Measurements from ENCODE around the gene USP7. TPM values are rescaled to one million over a fixed set of nuclear protein-coding genes. Genes with fewer than 3 reads are reported as not detected.

The USP7 gene
- polyA plus RNA-seq, 2 of the 4 experiments (the other 2 are of a cell fraction): 39.6 to 65.9 TPM

DNA sequence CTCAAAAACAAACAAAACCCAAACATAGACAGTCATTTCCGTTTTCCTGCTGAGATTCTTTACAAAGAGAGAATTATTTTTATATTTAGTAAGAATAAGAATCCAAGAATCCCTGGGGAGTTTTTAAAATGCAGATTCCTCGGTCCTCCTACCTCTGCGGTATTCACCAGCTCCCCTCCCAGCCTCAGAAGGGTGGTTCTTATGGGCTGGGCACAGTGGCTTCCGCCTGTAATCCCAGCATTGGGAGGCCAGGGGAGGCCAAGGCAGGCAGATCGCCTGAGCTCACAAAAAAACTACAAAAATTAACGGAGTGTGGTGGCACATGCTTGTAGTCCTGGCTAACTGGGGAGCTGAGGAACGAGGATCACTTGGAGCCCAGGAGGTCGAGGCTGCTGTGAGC lies 26.7 kb upstream of the USP7 start:
- Histone ChIP-seq H3K27ac (no peak overlapping the region), H3K4me1 (peaks cover 29% of the 10 kb centered on the region), H3K4me2 (no peak overlapping the region), H3K9me3 (no peaks in the 10 kb centered on the region), H3K4me3 (no peak overlapping the region)
- TF ChIP-seq POLR2AphosphoS2 (conservative IDR thresholded peaks at IDR 0.05; ENCODE audit: low read length) (no peak), RFX5 (IDR thresholded peaks at IDR 0.05) (no peak), BCL3 (IDR thresholded peaks at IDR 0.05) (no peak), CBX8 (IDR thresholded peaks at IDR 0.05) (no peak), EHMT2 (IDR thresholded peaks at IDR 0.05; ENCODE audit: low read depth) (no peak), ZSCAN20 (CRISPR knock-in tag; IDR thresholded peaks at IDR 0.05) (no peak)
- POLR2A ChIA-PET: no interaction called here
- FAIRE-seq (no peak), DNase-seq (ENCODE audit: low read depth in 1 of 2, low spot score in 1 of 2) (no peak), ATAC-seq (no peak)
- 79% methylated on average over 8 of the region's 8 CpGs for WGBS (ENCODE audit: missing lambda C conversion rate)
- CTCF ChIA-PET: interaction anchor here (0.8 to 4.1 kb wide), 2 partner anchors 18 to 27 kb away, joined by 3 to 20 read pairs; no protein-coding TSS in a partner anchor

GRCh38 chr16:8989099-8989878 lies 25.6 kb upstream of the USP7 start:
- Histone ChIP-seq H3K4me2 (peak overlapping the region; percentile 8; the same call in 1 of the 3 replicates), H3K4me3 (no peak overlapping the region), H3K9me3 (no peaks in the 10 kb centered on the region), H3K4me1 (peaks cover 29% of the 10 kb centered on the region), H3K27ac (peak overlapping the region in 1 of 2 experiments; percentile 56; a peak in 2 of 6 replicates)
- DNase-seq (ENCODE audit: low read depth in 1 of 2, low spot score in 1 of 2) (no peak), ATAC-seq (peak in 1 of 2 experiments; percentile 16; a peak in 2 of 6 replicates), FAIRE-seq (no peak)
- ChIA-PET POLR2A (interaction anchor here (0.5 kb wide), 1 partner anchor 104 kb away, joined by 4 read pairs; no protein-coding TSS in a partner anchor), CTCF (interaction anchor here (4.1 kb wide), 1 partner anchor 19 kb away, joined by 20 read pairs; no protein-coding TSS in a partner anchor)
- 67% methylated on average over 16 of the region's 16 CpGs for WGBS (ENCODE audit: missing lambda C conversion rate)
- no peak for TF ChIP-seq MYC (IDR thresholded peaks at IDR 0.05; ENCODE audit: borderline replicate concordance, low read length)

DNA sequence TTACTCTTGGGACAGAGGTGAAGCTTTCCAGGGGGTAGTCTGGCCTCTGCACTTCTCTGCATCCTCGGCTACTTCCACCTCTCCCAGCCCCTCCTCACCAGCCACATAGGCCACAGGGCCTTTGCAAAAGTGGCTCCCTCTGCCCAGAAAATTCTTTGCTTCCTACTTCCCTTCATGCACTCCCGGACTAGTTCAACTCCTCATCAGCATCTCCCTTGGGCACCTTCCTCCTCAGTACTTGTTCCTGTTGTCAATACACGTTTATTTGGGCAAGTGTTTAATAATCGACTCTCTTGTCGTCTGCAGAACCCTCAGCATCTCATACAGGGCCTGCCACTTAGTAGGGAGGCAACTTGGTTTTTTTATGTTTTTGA lies 23.1 kb upstream of the USP7 start:
- POLR2A ChIA-PET: no interaction called here
- no peak for DNase-seq (ENCODE audit: low read depth in 1 of 2, low spot score in 1 of 2)
- Histone ChIP-seq H3K4me2 (peak overlapping the region; percentile 51), H3K4me3 (no peak overlapping the region), H3K27ac (peak overlapping the region; percentile 20 to 47; a peak in 4 of 6 replicates), H3K9me3 (no peaks in the 10 kb centered on the region), H3K4me1 (peaks cover 28% of the 10 kb centered on the region)
- no peak for ATAC-seq
- CTCF ChIA-PET: interaction anchor here (1.3 to 4.1 kb wide), 3 partner anchors 10 to 22 kb away, joined by 4 to 20 read pairs (median 4); no protein-coding TSS in a partner anchor
- FAIRE-seq: no peak
- TF ChIP-seq ESRRA (IDR thresholded peaks at IDR 0.05; ENCODE audit: borderline replicate concordance, low read length) (no peak), EP300 (IDR thresholded peaks at IDR 0.05) (no peak), RARB (CRISPR knock-in tag; IDR thresholded peaks at IDR 0.05) (no peak), HOXB13 (CRISPR knock-in tag; IDR thresholded peaks at IDR 0.05; ENCODE audit: low read depth) (no peak), ZFP36 (IDR thresholded peaks at IDR 0.05; ENCODE audit: borderline replicate concordance, partially characterized antibody) (no peak), CTCF (IDR thresholded peaks at IDR 0.05) (no peak), TFCP2L1 (CRISPR knock-in tag; IDR thresholded peaks at IDR 0.05) (no peak), HEYL (CRISPR knock-in tag; IDR thresholded peaks at IDR 0.05) (no peak), CHD4 (IDR thresholded peaks at IDR 0.05; ENCODE audit: borderline replicate concordance) (no peak), ZSCAN20 (CRISPR knock-in tag; IDR thresholded peaks at IDR 0.05) (no peak), GATA3 (IDR thresholded peaks at IDR 0.05; ENCODE audit: borderline replicate concordance) (no peak), FOSL2 (IDR thresholded peaks at IDR 0.05) (no peak), FOSL2 (CRISPR knock-in tag; IDR thresholded peaks at IDR 0.05) (no peak), POLR2AphosphoS2 (conservative IDR thresholded peaks at IDR 0.05; ENCODE audit: low read length) (no peak), EHF (CRISPR knock-in tag; IDR thresholded peaks at IDR 0.05) (no peak), CHD2 (IDR thresholded peaks at IDR 0.05; ENCODE audit: low read length, partially characterized antibody) (no peak), BCL3 (IDR thresholded peaks at IDR 0.05) (no peak), FOXS1 (CRISPR knock-in tag; IDR thresholded peaks at IDR 0.05) (no peak), NPAS2 (CRISPR knock-in tag; IDR thresholded peaks at IDR 0.05; ENCODE audit: borderline replicate concordance) (no peak), HOXB5 (CRISPR knock-in tag; IDR thresholded peaks at IDR 0.05) (no peak), MYC (IDR thresholded peaks at IDR 0.05; ENCODE audit: borderline replicate concordance, low read length) (no peak)
- whole genome bisulfite sequencing (ENCODE audit: missing lambda C conversion rate): 85% methylated on average over 5 of the region's 5 CpGs

All from A549 (cell line).